H9 (cell line): ENCODE measurements around the gene WNT7B. TPM values are rescaled to one million over a fixed set of nuclear protein-coding genes. Genes with fewer than 3 reads are reported as not detected.

Source experiments
- DNase-seq: peaks from one replicate; pipeline ENCODE4 v3.0.0-alpha.2; 2017
- H2AFZ ChIP-seq: one replicate; pipeline ENCODE4 v1.6.1; 2013; ENCODE audit warnings: mild to moderate bottlenecking, low read length, control low read depth, moderate library complexity
- H2AK5ac ChIP-seq: 2 replicates; pipeline ENCODE4 v1.6.1; 2013; ENCODE audit warnings: low read length, control low read depth, mixed read lengths; ENCODE audit not compliant: insufficient read length
- H2BK120ac ChIP-seq: one replicate; pipeline ENCODE4 v1.6.1; 2013; ENCODE audit warnings: low read depth, mild to moderate bottlenecking, low read length, control low read depth, inconsistent platforms; ENCODE audit not compliant: poor library complexity, severe bottlenecking
- H2BK12ac ChIP-seq: 2 replicates; pipeline ENCODE4 v1.6.1; 2013; ENCODE audit warnings: low read length, control low read depth, mixed read lengths, low read depth; ENCODE audit not compliant: insufficient read length
- H2BK15ac ChIP-seq: 2 replicates; pipeline ENCODE4 v1.6.1; 2013; ENCODE audit warnings: low read depth, low read length, control low read depth
- H2BK20ac ChIP-seq: one replicate; pipeline ENCODE4 v1.6.1; 2013; ENCODE audit warnings: low read depth, mild to moderate bottlenecking, low read length, control low read depth, inconsistent platforms; ENCODE audit not compliant: poor library complexity, severe bottlenecking
- H2BK5ac ChIP-seq: 2 replicates; pipeline ENCODE4 v1.6.1; 2013; ENCODE audit warnings: low read length, control low read depth, mixed read lengths; ENCODE audit not compliant: insufficient read length
- H3K14ac ChIP-seq: 2 replicates; pipeline ENCODE4 v1.6.1; 2013; ENCODE audit warnings: low read length, control low read depth; ENCODE audit not compliant: insufficient read depth
- H3K18ac ChIP-seq: 2 replicates; pipeline ENCODE4 v1.6.1; 2013; ENCODE audit warnings: low read depth, mild to moderate bottlenecking, mixed read lengths, low read length, control low read depth; ENCODE audit not compliant: insufficient read length
- H3K23ac ChIP-seq: 2 replicates; pipeline ENCODE4 v1.6.1; 2013; ENCODE audit warnings: low read length, control low read depth, mixed read lengths, low read depth; ENCODE audit not compliant: insufficient read length
- H3K23me2 ChIP-seq: 2 replicates; pipeline ENCODE4 v1.6.1; 2013; ENCODE audit warnings: low read depth, mild to moderate bottlenecking, mixed read lengths, low read length, control low read depth; ENCODE audit not compliant: insufficient read length, poor library complexity, severe bottlenecking
- H3K27ac ChIP-seq: 2 replicates; pipeline ENCODE4 v1.5.1; 2013; ENCODE audit warnings: low read length, control low read depth, mixed read lengths, low read depth; ENCODE audit not compliant: insufficient read length
- H3K27me3 ChIP-seq: 2 replicates; pipeline ENCODE4 v1.6.1; 2013; ENCODE audit warnings: low read length, control low read depth, inconsistent platforms; ENCODE audit not compliant: insufficient read depth
- H3K4ac ChIP-seq: 2 replicates; pipeline ENCODE4 v1.6.1; 2013; ENCODE audit warnings: low read depth, mild to moderate bottlenecking, control low read depth, inconsistent platforms, low read length, moderate library complexity
- H3K4me1 ChIP-seq: 2 replicates; pipeline ENCODE4 v1.6.1; 2013; ENCODE audit warnings: low read length, control low read depth, inconsistent platforms; ENCODE audit not compliant: insufficient read depth
- H3K4me2 ChIP-seq: 2 replicates; pipeline ENCODE4 v1.6.1; 2013; ENCODE audit warnings: low read length, control low read depth, mixed read lengths; ENCODE audit not compliant: insufficient read length, insufficient read depth
- H3K56ac ChIP-seq: 2 replicates; pipeline ENCODE4 v1.6.1; 2013; ENCODE audit warnings: low read depth, mild to moderate bottlenecking, mixed read lengths, low read length, control low read depth; ENCODE audit not compliant: insufficient read length
- H3K79me1 ChIP-seq: 2 replicates; pipeline ENCODE4 v1.6.1; 2013; ENCODE audit warnings: low read depth, mild to moderate bottlenecking, moderate library complexity, low read length, control low read depth, inconsistent platforms; ENCODE audit not compliant: insufficient read depth, poor library complexity, severe bottlenecking
- H3K79me2 ChIP-seq: 2 replicates; pipeline ENCODE4 v1.6.1; 2013; ENCODE audit warnings: low read length, control low read depth, inconsistent platforms; ENCODE audit not compliant: insufficient read depth
- H3K9ac ChIP-seq: 2 replicates; pipeline ENCODE4 v1.6.1; 2013; ENCODE audit warnings: low read length, control low read depth, mixed read lengths; ENCODE audit not compliant: insufficient read length; ENCODE audit errors: extremely low read depth
- H3K9me3 ChIP-seq: one replicate; pipeline ENCODE4 v1.6.1; 2013; ENCODE audit warnings: low read depth, low read length, inconsistent platforms; ENCODE audit not compliant: control insufficient read depth
- H3T11ph ChIP-seq: one replicate; pipeline ENCODE4 v1.6.1; 2013; ENCODE audit warnings: mild to moderate bottlenecking, low read length, control low read depth, inconsistent platforms
- H4K20me1 ChIP-seq: one replicate; pipeline ENCODE4 v1.6.1; 2013; ENCODE audit not compliant: control insufficient read depth, insufficient read length, insufficient read depth
- H4K5ac ChIP-seq: 2 replicates; pipeline ENCODE4 v1.6.1; 2013; ENCODE audit warnings: low read depth, mild to moderate bottlenecking, mixed read lengths, low read length, control low read depth; ENCODE audit not compliant: insufficient read length
- H4K8ac ChIP-seq: replicated peaks from 2 replicates; pipeline ENCODE4 v1.6.1; 2013; ENCODE audit warnings: low read length, control low read depth, mixed read lengths, low read depth; ENCODE audit not compliant: insufficient read length
- H4K91ac ChIP-seq: 2 replicates; pipeline ENCODE4 v1.6.1; 2013; ENCODE audit warnings: low read depth, mild to moderate bottlenecking, moderate library complexity, mixed read lengths, low read length, control low read depth; ENCODE audit not compliant: insufficient read length
- H3K27ac Mint-ChIP-seq, 3 experiments: 2 replicates in 2 of 3; 3 replicates in 1 of 3; pipeline ENCODE4 v1.8.0; 2020 to 2021; ENCODE audit warnings: mixed read lengths in 3 of 3, mild to moderate bottlenecking in 1 of 3, moderate library complexity in 1 of 3
- H3K27me3 Mint-ChIP-seq: 2 replicates; pipeline ENCODE4 v1.8.0; 2021; ENCODE audit warnings: low read depth, mild to moderate bottlenecking, moderate library complexity, mixed read lengths
- H3K36me3 Mint-ChIP-seq, 3 experiments: 2 replicates in 2 of 3; 3 replicates in 1 of 3; pipeline ENCODE4 v1.8.0; 2020 to 2021; ENCODE audit warnings: low read depth in 3 of 3, mixed read lengths in 3 of 3; ENCODE audit not compliant: insufficient read depth in 1 of 3
- H3K4me1 Mint-ChIP-seq, 2 experiments: 2 replicates each; pipeline ENCODE4 v1.8.0; 2020; ENCODE audit warnings: mixed read lengths in 2 of 2
- H3K4me3 Mint-ChIP-seq, 2 experiments: 2 replicates in 1 of 2; 3 replicates in 1 of 2; pipeline ENCODE4 v1.8.0; 2020 to 2021; ENCODE audit warnings: mild to moderate bottlenecking in 2 of 2, mixed read lengths in 2 of 2, moderate library complexity in 1 of 2
- H3K9me3 Mint-ChIP-seq, 2 experiments: 2 replicates in 1 of 2; 3 replicates in 1 of 2; pipeline ENCODE4 v1.8.0; 2020; ENCODE audit warnings: mild to moderate bottlenecking in 2 of 2, mixed read lengths in 2 of 2, moderate library complexity in 1 of 2
- CTCF ChIP-seq: fragments of 200-600 bp; sonication (generic); conservative IDR thresholded peaks from 3 replicates; pipeline ENCODE4 v1.8.0; 2021; ENCODE audit warnings: antibody characterized with exemption, mild to moderate bottlenecking
- WGBS: extraction: QIAGEN DNeasy Blood & Tissue Kit; methylation state at CpG from one replicate; pipeline ENCODE4 v1.1.7; 2013; ENCODE audit warnings: missing lambda C conversion rate, low lambda C conversion rate, mixed read lengths; ENCODE audit not compliant: insufficient read length; ENCODE audit errors: extremely low coverage; 5-methylcytosine and 5-hydroxymethylcytosine counted together
- total RNA-seq: library from RNA; stranded (reverse); gene quantifications from 2 replicates; pipeline ENCODE4 v1.2.1, GENCODE V29; 2021

The WNT7B gene
- total RNA-seq, 1 experiment from 2014 or later: 0.09 TPM

GRCh38 chr22:45930324-45930723 lies 46.6 kb downstream of the WNT7B start:
- Histone ChIP-seq H4K91ac (no peak overlapping the region), H3T11ph (no peak overlapping the region), H3K79me1 (no peaks in the 10 kb centered on the region), H3K56ac (no peak overlapping the region), H3K9me3 (no peaks in the 10 kb centered on the region), H2BK12ac (no peak overlapping the region), H3K4me2 (no peak overlapping the region), H2AK5ac (no peak overlapping the region), H3K4ac (no peak overlapping the region), H3K23me2 (no peaks in the 10 kb centered on the region), H2BK120ac (no peak overlapping the region), H2AFZ (no peak overlapping the region), H2BK20ac (no peak overlapping the region), H2BK15ac (no peak overlapping the region), H3K27me3 (no peaks in the 10 kb centered on the region), H4K5ac (no peak overlapping the region), H3K9ac (no peak overlapping the region), H4K8ac (no peak overlapping the region), H4K20me1 (no peaks in the 10 kb centered on the region), H3K27ac (no peak overlapping the region), H3K14ac (no peak overlapping the region), H3K4me1 (no peaks in the 10 kb centered on the region), H3K79me2 (no peaks in the 10 kb centered on the region), H2BK5ac (no peak overlapping the region), H3K23ac (no peak overlapping the region), H3K18ac (no peak overlapping the region)
- DNase-seq: no peak
- H3K36me3 Mint-ChIP-seq: no peaks in the 10 kb centered on the region
- WGBS: no CpG with 5 or more reads among the region's 14 CpGs
- TF ChIP-seq CTCF: no peak
- peaks cover 0 to 3% of the 10 kb centered on the region in 2 experiments; a peak in 1 of 4 replicates for H3K4me1 Mint-ChIP-seq
- peaks cover 13% of the 10 kb centered on the region for H3K27me3 Mint-ChIP-seq
- no peak overlapping the region for H3K4me3 Mint-ChIP-seq
- no peak overlapping the region for H3K27ac Mint-ChIP-seq
- H3K9me3 Mint-ChIP-seq: no peaks in the 10 kb centered on the region; a peak in 1 of 5 replicates
